ENCODE measurements around the gene EPSTI1.

GRCh38 chr13:42991898-42992763 is at the start of gene EPSTI1:
- TF ChIP-seq CTCF (IDR thresholded peaks at IDR 0.05) (no peak), POLR2A (IDR thresholded peaks at IDR 0.05) (no peak), EP300 (IDR thresholded peaks at IDR 0.05) (no peak)
